HG02840 (cell line): ENCODE data around the gene RALY.

Experiments used
- ATAC-seq: cut with Tn5 transposase; IDR thresholded peaks from one replicate; pipeline ENCODE4 v1.9.1; 2021; ENCODE audit warnings: mild to moderate bottlenecking, moderate library complexity, moderate number of reproducible peaks; ENCODE audit not compliant: unreplicated experiment, low FRiP score

The RALY gene

DNA sequence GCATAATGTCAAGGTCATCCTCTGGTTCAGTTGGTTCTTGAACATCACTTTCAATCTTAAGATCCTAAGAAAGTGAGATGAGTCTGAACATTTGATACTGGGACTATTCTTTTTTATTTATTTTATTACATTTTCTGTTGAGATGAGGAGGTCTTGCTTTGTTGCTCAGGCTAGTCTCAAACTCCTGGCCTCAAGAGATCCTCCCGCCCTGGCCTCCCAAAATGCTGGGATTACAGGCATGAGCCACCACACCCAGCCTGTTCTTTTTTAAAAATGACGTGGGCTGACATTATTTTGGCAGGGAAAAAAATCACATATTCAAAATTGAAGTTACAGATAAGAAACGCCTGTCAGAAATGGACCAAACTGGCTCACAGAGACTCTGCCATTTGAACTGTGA lies 104.9 kb downstream of the RALY start:
- no peak for ATAC-seq

DNA sequence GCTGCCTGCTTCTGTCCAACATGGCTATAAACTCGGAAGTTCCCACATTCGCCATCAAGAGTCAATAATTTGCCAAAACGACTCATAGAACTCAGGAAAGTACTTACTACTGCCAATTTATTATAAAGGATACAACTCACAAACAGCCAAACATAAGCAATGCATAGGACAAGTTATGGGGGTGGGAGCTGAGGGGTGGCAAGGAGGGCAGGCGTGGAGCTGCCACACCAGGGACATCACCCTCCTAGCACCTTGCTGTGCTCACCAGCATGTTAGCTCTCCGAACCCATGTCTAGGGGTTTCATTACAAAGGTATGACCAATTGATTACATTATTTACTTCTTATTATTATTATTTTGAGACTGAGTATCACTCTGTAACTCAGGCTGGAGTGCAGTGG lies 106.0 kb downstream of the RALY start:
- ATAC-seq, result no peak

DNA sequence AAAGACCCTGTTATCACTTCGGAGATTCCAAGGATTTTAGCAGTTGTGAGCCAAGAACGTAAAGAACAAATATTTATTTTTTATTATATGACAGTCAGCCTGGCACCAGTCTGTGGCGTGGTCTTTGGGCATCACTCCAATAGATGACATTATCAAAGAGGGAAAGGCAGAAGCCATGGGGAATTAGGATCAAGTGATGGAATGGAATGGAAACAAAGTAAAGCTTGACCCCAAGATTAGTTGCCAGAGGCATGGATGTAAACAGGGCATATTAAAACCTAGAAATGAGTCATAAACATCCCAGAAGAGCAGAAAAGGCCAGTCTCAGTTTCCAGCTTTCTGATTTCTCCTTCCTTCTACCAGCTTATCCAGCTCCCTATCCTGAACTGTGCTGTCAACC lies 106.9 kb downstream of the RALY start:
- no peak for ATAC-seq

DNA sequence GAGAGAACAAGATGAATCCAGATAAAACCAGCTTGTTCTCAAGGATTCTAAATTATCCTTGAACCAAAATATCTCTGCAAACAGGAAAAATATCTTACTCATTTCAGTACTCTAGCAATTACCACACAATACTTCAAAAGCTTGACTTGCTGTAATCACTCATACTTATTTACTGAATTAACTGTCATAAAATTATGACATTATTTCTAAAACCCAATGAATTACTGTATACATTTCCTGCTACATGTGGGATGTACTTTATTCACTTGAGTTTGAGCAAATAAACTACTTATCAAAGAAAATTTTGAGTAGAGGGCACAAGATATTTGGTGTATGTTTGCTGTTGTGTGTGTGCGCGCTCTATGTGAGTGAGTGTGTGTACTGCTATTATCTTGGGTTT lies 108.6 kb downstream of the RALY start:
- no peak for ATAC-seq

DNA sequence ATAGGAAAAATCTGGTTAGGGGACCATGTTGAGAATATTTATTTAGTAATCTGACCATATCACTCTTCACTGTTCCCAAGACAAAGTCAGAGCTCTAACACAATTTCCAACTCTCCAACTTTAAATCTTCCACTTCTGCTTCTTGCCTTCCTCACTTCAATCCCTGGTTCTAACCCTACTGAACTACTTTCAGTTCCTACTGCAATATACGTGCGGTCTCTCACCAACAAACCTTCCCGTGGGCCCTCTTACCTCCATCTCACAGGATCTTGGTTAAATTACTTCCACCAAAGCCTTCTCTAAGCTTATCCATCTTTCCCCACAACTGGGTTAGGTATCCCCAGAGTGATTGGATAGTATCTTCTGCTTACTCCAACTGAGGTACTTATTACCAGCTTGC lies 110.3 kb downstream of the RALY start:
- ATAC-seq, result no peak

DNA sequence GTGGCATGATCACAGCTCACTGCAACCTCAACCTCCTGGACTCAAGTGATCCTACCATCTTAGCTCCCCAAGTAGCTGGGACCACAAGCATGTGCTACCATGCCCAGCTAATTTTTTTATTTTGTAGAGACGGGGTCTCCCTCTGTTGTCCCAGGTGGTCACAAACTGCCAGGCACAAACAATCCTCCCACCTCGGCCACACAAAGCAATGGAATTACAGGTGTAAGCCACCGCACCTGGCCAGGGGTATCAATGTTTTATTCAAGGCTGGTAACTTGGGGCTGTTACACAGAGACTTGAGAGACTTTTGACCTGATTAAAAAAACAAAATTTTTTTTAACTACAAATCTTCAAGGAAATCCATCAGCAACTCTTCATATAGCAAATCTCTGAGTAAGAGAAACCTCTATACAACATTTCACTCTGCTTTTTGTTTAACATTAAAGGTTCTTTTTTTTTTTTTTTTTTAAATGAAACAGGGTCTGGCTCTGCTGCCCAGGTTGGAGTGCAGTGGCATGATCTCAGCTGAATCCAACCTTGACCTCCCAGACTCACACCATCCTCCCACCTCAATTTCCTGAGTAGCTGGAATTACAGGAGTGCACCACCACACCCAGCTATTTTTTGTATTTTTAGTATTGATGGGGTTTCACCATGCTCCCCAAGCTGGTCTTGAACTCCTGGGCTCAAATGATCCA lies 112.4 kb downstream of the RALY start:
- ATAC-seq, result no peak

DNA sequence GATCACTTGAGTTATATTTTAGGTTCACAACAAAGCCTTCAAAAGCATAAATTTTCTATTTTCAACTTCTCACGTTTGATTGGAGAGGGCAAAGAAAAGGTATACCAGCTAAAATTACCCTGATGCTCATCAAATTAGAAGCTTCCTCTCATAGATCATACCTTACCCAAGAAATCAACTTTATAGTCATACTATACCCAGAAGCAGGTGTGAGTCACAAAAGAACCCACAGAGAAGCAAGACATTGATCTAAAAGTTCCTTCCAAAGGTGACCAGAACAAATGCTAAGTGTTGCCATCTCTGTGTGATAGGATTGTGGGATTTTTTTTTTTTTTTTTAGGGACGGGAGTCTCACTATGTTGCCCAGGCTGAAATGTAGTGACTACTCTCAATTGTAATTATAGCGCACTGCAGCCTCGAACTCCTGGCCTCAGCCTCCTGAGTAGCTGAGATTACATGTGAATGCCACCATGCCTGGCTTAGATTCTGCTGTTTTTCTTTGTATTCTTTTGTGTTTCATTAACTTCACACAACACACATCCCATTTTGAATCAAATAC lies 115.0 kb downstream of the RALY start:
- ATAC-seq, result no peak

DNA sequence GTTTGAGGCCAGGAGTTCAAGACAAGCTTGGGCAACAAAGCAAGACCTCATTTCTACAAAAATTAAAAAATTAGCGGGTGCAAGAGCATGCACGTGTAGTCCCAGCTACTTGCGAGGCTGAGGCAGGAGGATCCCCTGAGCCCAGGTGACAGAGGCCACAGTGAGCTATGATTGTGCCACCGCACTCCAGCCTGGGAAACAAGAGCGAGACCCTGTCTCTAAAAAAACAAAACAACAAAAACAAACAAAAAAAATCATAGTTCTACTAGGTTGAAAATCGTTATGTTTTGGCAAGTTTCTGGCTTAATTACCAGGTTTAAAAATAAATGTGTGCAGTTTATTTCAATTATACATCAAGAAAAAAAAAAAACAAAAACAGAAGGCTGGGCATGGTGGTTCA lies 115.7 kb downstream of the RALY start:
- no peak for ATAC-seq

DNA sequence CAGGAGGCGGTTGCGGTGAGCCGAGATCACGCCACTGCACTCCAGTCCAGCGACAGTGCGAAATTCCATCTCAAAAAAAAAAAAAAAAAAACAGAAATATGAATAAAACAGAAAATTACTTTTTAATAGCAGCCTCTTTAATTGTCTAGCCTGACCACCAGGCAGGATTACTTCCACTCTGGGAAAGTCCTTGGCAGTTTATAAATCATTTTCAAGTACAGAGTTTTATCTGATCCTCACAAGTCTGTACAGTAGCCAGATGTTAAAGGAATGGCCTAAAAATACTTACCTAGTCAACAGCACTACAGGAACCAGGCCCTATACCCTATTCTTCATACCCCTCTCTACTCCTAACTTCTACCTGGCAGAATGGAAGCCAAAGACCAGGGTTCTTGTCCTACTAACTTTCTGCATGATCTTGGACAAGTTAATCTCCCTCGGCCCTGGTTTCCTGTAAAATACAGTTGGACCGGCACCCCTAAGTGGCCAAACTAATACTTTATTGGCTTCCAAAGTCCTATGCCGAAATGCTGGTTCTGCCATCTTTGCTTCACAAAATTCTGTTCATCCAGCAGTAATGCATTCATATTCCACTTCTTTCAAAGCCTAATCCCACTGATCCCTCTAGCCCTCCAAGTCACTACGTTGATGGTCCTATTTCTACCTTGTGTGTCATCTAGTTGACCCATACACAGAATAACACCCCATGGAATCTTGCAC lies 116.5 kb downstream of the RALY start:
- no peak for ATAC-seq

DNA sequence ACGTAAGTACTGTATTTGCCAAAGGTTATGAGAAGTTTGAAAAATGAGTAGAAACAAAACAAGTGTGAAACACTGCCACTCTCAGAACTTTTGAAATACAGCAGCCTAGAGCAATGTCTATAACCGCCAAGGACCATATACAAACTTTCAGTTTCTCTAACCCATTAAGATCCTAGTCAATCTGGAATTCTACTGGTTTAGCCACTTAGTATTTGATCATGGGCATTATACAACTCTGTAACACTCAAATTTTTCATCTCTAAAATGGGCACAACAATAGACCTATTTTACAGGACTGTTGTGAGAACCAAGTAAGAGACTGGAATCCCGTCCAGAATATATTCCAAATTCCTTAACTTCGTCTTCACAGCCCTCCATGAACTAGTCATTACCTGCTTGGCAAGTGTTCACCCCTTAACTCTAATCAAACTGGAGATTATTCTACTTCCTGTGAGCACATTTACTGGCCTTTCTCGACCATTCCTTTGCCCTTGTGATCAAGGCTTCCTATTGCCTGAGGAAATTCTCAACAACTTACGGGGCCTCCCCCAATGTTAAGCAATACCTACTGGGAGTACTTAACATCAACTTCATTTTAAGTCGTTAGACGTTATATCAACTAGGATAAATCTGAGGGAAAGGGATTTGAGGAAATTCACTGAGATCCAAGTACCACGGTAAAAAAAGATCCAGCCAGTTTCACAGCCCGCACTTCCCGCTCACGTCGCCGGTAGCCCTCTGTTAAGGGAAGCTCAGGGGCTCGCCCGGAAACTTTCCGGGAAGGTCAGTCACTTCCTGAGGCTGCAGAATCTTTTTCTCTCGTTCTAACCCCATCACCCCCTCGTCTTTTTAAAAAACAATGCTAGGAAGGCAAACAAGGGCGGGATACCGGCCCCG lies 117.3 kb downstream of the RALY start:
- ATAC-seq, result no peak

DNA sequence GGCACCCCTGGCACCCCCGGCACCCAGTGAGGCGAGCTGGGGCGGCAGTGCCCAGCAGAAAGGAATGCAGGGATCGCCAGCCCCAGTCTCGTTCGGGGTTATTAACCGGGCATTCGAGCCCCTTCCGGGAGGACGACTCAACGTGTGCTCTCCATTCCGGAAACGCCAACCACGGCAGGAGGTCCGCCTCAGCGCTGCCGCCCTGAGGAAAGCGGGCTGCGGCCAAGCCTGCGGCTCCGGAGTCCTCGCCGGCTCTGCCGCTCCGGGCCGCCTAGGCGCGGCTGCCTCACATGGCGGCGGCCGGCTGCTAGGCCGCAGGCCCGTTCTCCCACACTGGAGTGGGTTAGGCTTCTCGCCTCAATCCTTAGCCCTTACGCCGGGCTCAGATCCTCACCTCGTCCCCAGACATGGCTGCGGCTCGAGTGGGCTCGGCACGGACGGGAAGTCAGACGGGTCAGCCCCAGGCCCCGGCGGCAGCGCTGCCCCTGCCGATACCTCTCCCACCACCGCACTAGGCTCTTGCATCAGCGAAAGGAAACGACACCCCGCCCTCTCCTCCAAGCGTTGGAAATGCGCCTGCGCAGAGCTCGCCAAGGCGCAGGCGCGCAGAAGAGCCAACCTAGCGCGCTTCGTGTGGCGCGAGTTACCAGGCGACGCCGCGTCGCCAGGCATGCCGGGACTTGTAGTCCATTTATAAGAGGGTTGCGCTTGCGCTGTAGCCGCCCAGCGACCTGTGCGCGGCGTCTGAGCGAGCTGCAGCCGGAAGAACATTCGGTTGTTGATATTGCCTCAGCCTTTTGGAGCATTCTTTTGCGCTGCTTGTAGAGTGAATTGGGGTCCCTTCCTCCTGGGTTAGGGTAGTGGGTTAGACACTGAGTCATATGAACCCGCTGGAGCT lies 118.2 kb downstream of the RALY start, which contains the start of gene EIF2S2:
Gene EIF2S2, minus strand, starts transcription at position 542 of the 898 bp plus-strand sequence. Its CDS starts 133 bp downstream, at position 409.
- peak; percentile 89 for ATAC-seq

DNA sequence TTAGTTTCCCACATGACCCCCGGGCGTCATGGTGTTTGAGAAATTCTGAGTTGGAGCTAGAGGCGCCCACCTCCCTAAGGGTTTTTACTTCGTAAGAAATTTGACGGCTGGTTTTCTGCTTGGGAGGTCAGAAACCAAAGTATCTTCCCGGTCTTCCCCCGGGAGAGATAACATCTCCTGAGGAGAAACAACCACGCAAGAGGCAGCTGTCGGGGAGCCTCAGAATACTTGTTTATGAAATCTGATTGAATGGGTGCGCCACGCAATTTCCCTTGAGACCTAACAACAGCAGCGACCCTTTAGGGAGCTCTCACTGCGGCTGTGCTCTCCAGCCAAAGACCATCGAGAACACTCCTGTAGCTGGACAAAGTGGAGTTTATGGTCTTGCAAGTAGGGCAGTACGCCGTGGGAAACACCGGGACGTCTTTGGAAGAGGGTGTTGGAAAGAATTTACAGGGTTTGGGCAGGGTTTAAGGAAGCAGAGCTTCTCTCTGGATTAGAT lies 118.9 kb downstream of the RALY start:
- no peak for ATAC-seq

DNA sequence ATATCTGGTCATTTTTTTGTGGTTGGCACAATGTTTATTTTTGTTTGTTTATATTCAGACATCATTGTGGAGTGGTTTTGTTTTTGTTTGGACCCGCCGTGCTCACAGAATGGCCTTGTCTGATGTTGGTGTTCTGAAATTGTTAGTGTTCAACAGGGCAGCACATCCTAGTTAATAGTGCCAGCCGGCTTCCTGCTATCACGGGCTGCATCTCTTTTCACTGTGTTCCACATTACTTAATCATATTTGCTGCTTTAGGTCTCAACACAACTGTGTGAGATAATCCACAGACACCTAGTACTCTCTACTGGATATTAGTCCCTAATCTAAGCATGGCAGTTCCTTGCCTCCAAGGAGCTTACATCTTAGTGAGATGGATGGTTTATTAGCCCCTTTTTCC lies 121.1 kb downstream of the RALY start:
- no peak for ATAC-seq

DNA sequence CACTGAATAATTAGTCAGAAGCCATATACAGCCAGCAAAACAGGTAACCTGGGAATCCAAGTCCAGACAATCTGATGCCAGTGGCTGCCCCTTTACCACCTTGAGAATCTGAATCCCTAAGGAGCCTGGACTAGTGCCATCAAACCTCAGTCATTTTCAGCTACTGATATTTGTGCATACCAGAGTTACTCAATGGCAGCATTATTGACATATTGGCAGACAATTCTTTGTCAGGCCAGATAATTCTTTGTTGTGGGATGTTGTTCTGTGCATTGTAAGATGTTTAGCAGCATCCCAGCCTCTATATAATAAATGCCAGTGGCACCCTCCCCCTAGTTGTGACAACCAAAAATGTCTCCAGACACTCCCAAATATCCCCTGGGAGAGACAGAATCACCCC lies 121.5 kb downstream of the RALY start:
- ATAC-seq, result no peak

DNA sequence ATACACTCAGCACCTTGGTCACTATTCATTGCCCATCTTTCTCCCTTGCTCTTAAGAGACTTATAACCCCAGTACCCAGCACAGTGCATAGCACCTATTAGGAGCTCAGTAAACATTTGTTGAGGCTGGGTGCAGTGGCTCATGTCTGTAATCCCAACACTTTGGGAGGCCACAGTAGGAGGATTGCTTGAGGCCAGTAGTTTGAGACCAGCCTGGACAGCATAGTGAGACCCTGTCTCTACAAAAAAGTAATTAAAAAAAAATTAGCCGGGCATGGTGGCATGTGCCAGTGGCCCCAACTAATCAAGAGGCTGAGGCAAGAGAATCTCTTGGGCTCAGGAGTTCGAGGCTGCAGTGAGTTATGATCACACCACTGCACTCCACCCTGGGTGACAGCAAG lies 126.5 kb downstream of the RALY start:
- no peak for ATAC-seq

DNA sequence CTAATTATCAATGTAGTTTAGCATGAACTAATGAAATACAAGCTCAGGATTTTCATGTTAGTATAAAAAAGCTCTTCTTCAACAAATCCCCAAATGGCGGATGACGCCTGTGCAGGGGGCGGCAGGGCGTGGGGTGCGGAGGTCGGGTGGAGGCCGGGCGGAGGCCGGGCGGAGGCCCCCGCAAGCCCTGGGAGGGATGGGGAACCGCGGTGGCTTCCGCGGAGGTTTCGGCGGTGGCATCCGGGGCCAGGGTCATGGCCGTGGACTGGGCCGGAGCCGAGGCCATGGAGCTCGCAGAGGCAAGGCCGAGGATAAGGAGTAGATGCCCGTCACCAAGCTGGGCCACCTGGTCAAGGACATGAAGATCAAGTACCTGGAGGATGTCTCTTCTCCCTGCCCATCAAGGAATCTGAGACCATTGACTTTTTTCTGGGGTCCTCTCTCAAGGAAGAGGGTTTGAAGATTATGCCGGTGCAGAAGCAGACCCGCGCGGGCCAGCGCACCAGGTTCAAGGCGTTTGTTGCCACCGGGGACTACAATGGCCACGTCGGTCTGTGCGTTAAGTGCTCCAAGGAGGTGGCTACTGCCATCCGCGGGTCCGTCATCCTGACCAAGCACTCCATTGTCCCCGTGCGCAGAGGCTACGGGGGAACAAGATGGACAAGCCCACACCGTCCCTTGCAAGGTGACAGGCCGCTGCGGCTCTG lies 128.7 kb downstream of the RALY start:
- no peak for ATAC-seq

DNA sequence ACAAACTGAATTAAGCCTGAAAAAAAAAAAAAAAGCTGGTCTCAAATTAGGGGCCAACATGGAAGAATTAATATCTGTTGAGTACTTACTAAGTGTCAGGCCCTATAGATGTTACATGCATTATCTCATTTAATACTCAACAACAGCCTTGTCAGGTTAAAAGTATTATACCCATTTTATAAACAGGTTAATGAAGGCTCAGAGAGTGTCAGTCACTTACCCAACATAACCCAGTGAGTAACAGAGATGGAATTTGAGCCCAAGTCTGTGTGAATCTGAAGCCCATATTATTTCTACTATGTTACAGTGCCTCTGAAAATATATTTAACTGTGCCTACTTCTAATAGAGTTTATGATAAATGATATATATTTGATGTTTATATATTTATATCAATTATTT lies 129.6 kb downstream of the RALY start:
- no peak for ATAC-seq

DNA sequence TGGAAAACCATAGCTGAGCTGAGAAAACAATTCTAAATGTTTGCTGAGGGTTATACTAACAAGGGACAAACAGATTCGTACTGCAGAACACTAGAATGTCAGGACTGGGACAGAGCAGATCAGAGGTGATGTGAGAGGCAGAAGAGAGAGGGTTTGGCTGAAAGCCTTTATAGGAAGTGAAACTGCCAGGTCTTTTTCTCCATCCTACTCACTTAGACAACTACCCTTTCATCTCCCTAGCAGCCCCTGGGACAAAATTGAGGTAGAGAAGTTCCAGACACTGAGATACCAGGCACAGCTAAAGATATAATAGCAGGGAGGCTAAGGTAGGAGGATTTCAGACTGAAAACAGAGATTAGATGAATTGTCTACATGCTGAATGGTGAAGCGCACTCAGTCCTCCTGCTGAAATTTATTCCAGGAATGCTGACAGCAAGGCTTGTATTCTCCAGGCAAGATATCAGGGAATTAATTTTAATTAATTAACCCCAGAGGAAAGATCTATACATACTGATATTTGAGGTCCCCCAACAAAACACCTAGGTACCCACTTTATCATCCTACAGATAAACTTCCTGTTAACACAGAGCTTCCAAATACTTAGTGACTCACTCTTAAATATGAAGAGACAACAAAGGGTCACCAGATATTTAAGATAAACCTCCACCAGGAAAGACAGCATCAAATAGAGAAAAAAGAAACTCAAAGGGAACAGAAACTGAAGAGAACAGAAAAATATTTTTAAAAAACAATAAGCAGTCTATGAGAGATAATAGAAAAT lies 130.9 kb downstream of the RALY start:
- no peak for ATAC-seq
